ENCODE results near the gene KRT80. TPM values are rescaled to one million over a fixed set of nuclear protein-coding genes. Genes with fewer than 3 reads are reported as not detected.
A peak's percentile ranks its signal among the peaks of the same experiment; 100 is the strongest.

The KRT80 gene
- total and polyA plus RNA-seq, 2 donors (not counting 3 experiments of a cell fraction or from before 2014, with no cell fraction given) = 13.6 to 23.7 TPM

DNA sequence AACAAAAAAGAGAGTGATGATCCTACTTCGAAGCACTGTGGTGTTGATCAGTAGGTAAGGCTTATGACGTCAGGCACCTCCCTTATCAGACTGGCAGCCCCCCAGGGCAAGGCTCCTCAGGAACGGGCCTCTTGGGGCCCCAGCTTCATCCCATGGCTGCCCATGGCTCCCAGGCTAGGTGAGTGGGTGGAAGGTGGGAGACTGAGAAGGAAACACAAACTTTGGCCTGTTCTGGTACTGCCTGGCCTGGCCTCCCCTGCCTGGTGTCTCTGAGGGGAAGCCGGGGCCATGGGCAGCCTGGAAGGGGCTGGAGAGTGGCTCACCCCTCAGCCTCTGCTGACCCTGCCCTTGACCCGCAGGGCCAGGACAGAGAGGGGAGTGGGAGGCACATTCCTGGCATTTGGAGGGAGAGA lies 38.9 kb downstream of the KRT80 start:
- no peak overlapping the region for H3K4me3 ChIP-seq (replicated peaks in 1 of 3; ENCODE audit: insufficient read depth in 1 of 3, low read depth in 1 of 3, low read length in 3 of 3)
- no peak overlapping the region for H3K27ac ChIP-seq (ENCODE audit: insufficient read depth, low read depth, low read length)
- peak overlapping the region; percentile 53 for H3K4me2 ChIP-seq (ENCODE audit: insufficient read depth, low read length)
- dilution Hi-C loops (cut with MboI; ENCODE audit: extremely low pct_ligation_motif_present, low sequenced_read_pairs) = no loop called here
- H3K27me3 ChIP-seq (ENCODE audit: control insufficient read depth in 2 of 2, insufficient read depth in 2 of 2, low read length in 2 of 2) = no peaks in the 10 kb centered on the region
- FAIRE-seq = no peak
- no peak overlapping the region for H3K9ac ChIP-seq (replicated peaks; ENCODE audit: extremely low read depth, insufficient read depth, low read length)
- BruUV-seq (replicated peaks) = no TSS peak
- no peaks in the 10 kb centered on the region for H3K36me3 ChIP-seq (ENCODE audit: control insufficient read depth in 2 of 2, extremely low read depth in 1 of 2, insufficient read depth in 2 of 2, low read length in 2 of 2)
- H4K20me1 ChIP-seq (replicated peaks; ENCODE audit: control insufficient read depth, extremely low read depth, insufficient read depth, low read length) = no peaks in the 10 kb centered on the region
- no peaks in the 10 kb centered on the region for H3K79me2 ChIP-seq (ENCODE audit: control insufficient read depth, insufficient read depth, low read length)
- H3K9me1 ChIP-seq (replicated peaks; ENCODE audit: control insufficient read depth, extremely low read depth, insufficient read depth, low read length) = no peaks in the 10 kb centered on the region
- peaks cover 10% of the 10 kb centered on the region for H3K4me1 ChIP-seq (ENCODE audit: control insufficient read depth, extremely low read depth, insufficient read depth, low read length)
- POLR2A ChIA-PET = no interaction called here
- DNase-seq (ENCODE audit: low read depth, low spot score) = no peak
- H3K9me3 ChIP-seq (replicated peaks; ENCODE audit: control insufficient read depth, insufficient read depth, low read length) = no peaks in the 10 kb centered on the region
- TF ChIP-seq, protein P1, sequence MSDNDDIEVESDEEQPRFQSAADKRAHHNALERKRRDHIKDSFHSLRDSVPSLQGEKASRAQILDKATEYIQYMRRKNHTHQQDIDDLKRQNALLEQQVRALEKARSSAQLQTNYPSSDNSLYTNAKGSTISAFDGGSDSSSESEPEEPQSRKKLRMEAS (IDR thresholded peaks at IDR 0.05; ENCODE audit: insufficient read depth, insufficient read length) = no peak
- no peak for TF ChIP-seq EZH2 (IDR thresholded peaks at IDR 0.05; ENCODE audit: borderline replicate concordance, low read depth, low read length, severe bottlenecking)
- no peak for TF ChIP-seq MYC (IDR thresholded peaks at IDR 0.05; ENCODE audit: low read depth, low read length)
- TF ChIP-seq, protein P2, sequence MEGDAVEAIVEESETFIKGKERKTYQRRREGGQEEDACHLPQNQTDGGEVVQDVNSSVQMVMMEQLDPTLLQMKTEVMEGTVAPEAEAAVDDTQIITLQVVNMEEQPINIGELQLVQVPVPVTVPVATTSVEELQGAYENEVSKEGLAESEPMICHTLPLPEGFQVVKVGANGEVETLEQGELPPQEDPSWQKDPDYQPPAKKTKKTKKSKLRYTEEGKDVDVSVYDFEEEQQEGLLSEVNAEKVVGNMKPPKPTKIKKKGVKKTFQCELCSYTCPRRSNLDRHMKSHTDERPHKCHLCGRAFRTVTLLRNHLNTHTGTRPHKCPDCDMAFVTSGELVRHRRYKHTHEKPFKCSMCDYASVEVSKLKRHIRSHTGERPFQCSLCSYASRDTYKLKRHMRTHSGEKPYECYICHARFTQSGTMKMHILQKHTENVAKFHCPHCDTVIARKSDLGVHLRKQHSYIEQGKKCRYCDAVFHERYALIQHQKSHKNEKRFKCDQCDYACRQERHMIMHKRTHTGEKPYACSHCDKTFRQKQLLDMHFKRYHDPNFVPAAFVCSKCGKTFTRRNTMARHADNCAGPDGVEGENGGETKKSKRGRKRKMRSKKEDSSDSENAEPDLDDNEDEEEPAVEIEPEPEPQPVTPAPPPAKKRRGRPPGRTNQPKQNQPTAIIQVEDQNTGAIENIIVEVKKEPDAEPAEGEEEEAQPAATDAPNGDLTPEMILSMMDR (IDR thresholded peaks at IDR 0.05; ENCODE audit: extremely low read depth in 1 of 2, insufficient read depth in 1 of 2, low read depth in 1 of 2, low read length in 2 of 2) = no peak
- TF ChIP-seq GATA2 (IDR thresholded peaks at IDR 0.05; ENCODE audit: insufficient read depth, insufficient read length, low read depth, low read length) = no peak
- no peak for TF ChIP-seq POLR2A (IDR thresholded peaks at IDR 0.05; ENCODE audit: low read depth, low read length)
- TF ChIP-seq POLR2AphosphoS5 (IDR thresholded peaks at IDR 0.05; ENCODE audit: insufficient read depth, low read depth, low read length) = no peak
- TF ChIP-seq JUN (IDR thresholded peaks at IDR 0.05; ENCODE audit: borderline replicate concordance, insufficient read depth, insufficient read length, low read depth) = no peak
- TF ChIP-seq FOS (IDR thresholded peaks at IDR 0.05; ENCODE audit: borderline replicate concordance, insufficient read depth, low read length) = no peak
- intact Hi-C loops (cut with micrococcal nuclease) = loop anchor here (1.0 to 10.0 kb wide), 4 partner anchors 174 to 832 kb away; no protein-coding TSS in a partner anchor
- H2AFZ ChIP-seq (ENCODE audit: low read depth, low read length) = no peak overlapping the region
- CTCF ChIA-PET = interaction anchor here (0.7 to 3.5 kb wide), 2 partner anchors 175 to 727 kb away, joined by 4 to 62 read pairs; no protein-coding TSS in a partner anchor

All from endothelial cell of umbilical vein (primary cell).